ENCODE data around the gene PPP1R7.
A peak's percentile ranks its signal among the peaks of the same experiment; 100 is the strongest.

The PPP1R7 gene

GRCh38 chr2:241140445-241140840 is 9.8 kb upstream of the PPP1R7 start:
- DNase-seq (ENCODE audit: low read depth): no peak

GRCh38 chr2:241141214-241141770 is 9.0 kb upstream of the PPP1R7 start:
- no peak for DNase-seq (ENCODE audit: low read depth)

GRCh38 chr2:241142063-241142462 is 8.2 kb upstream of the PPP1R7 start:
- DNase-seq (ENCODE audit: low read depth): no peak

- no peak for DNase-seq (ENCODE audit: low read depth)
Observed at GRCh38 chr2:241142593-241142992, 7.7 kb upstream of the PPP1R7 start.

GRCh38 chr2:241146286-241146685 is 4.0 kb upstream of the PPP1R7 start:
- DNase-seq (ENCODE audit: low read depth): no peak

GRCh38 chr2:241147336-241147735 is 2.9 kb upstream of the PPP1R7 start:
- DNase-seq (ENCODE audit: low read depth): no peak

GRCh38 chr2:241148239-241148638 is 2.0 kb upstream of the PPP1R7 start:
- DNase-seq (ENCODE audit: low read depth): no peak

GRCh38 chr2:241148891-241149674 is 1.2 kb upstream of the PPP1R7 start, which contains the start of gene PASK:
Gene PASK (minus strand): TSS chr2:241149472. CDS start chr2:241143032, 6,440 bp downstream.
- peak; percentile 81 for DNase-seq (ENCODE audit: low read depth)

GRCh38 chr2:241149675-241149924 is 667 bp upstream of the PPP1R7 start:
- DNase-seq (ENCODE audit: low read depth): no peak

- no peak for DNase-seq (ENCODE audit: low read depth)
Observed at GRCh38 chr2:241150660-241151530, 628 bp downstream of the PPP1R7 start.

- no peak for DNase-seq (ENCODE audit: low read depth)
Observed at GRCh38 chr2:241151934-241152660, 1.8 kb downstream of the PPP1R7 start.

- DNase-seq (ENCODE audit: low read depth): no peak
Observed at GRCh38 chr2:241153616-241154015, 3.3 kb downstream of the PPP1R7 start.

- no peak for DNase-seq (ENCODE audit: low read depth)
Observed at GRCh38 chr2:241154915-241155314, 4.6 kb downstream of the PPP1R7 start.

GRCh38 chr2:241155936-241156335 is 5.7 kb downstream of the PPP1R7 start:
- DNase-seq (ENCODE audit: low read depth): no peak

GRCh38 chr2:241156971-241157441 is 6.7 kb downstream of the PPP1R7 start:
- DNase-seq (ENCODE audit: low read depth): no peak

GRCh38 chr2:241157841-241158545 is 7.7 kb downstream of the PPP1R7 start:
- DNase-seq (ENCODE audit: low read depth): peak; percentile 61

GRCh38 chr2:241158546-241158900 is 8.3 kb downstream of the PPP1R7 start:
- DNase-seq (ENCODE audit: low read depth): no peak

GRCh38 chr2:241159116-241159515 is 8.8 kb downstream of the PPP1R7 start:
- DNase-seq (ENCODE audit: low read depth): no peak

- no peak for DNase-seq (ENCODE audit: low read depth)
Observed at GRCh38 chr2:241160318-241160717, 10.1 kb downstream of the PPP1R7 start.

GRCh38 chr2:241161646-241162281 is 11.5 kb downstream of the PPP1R7 start:
- DNase-seq (ENCODE audit: low read depth): peak; percentile 50

GRCh38 chr2:241163601-241164118 is 13.4 kb downstream of the PPP1R7 start:
- DNase-seq (ENCODE audit: low read depth): no peak
